UCSD-AML1 (cell line): ENCODE measurements around the gene COMT.
"Not testable (repeated sequence)": the region's sequence is repeated elsewhere in the genome, so short reads cannot be mapped to it uniquely, and the experiment has no call there.

Source experiments
- DNase-seq: peaks from one replicate; lab custom pipeline; 2025; ENCODE audit not compliant: unreplicated experiment; lab: John Stamatoyannopoulos, UW

The COMT gene

DNA sequence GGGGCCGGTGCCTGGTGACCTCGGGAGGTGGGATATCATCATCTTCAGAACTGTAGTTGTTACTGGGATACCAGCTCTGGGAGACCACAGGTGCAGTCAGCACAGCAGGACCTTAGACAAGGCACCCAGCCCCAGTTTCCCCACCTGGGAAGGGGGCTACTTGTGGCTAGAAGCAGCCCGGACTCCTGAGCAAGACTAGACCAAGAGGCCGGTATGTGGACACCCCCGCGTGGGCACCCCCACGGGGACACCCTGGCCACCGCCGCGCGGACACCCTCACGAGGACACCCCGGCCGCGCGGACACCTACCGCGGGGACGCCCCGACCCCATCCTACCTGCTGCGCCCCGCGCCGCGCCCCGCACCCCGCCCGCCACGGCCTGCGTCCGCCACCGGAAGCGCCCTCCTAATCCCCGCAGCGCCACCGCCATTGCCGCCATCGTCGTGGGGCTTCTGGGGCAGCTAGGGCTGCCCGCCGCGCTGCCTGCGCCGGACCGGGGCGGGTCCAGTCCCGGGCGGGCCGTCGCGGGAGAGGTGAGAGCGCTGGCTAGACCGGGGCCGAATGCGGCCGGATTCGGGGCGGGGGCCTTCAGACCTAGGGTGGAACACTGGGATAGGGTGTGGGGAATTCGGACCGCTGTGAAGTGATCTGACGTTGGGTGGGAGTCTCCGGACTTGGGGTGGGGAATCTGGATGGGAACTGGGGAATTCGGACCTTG lies at the start of gene COMT, which contains the start of gene TXNRD2:
Gene COMT (plus strand): TSS at position 408 of the 718 bp plus-strand sequence. CDS start 20,755 bp downstream, outside the sequence.
Gene TXNRD2 (minus strand): TSS at position 454 of the 718 bp plus-strand sequence. CDS start 15 bp downstream, at position 439.
- peak; percentile 77 for DNase-seq

DNA sequence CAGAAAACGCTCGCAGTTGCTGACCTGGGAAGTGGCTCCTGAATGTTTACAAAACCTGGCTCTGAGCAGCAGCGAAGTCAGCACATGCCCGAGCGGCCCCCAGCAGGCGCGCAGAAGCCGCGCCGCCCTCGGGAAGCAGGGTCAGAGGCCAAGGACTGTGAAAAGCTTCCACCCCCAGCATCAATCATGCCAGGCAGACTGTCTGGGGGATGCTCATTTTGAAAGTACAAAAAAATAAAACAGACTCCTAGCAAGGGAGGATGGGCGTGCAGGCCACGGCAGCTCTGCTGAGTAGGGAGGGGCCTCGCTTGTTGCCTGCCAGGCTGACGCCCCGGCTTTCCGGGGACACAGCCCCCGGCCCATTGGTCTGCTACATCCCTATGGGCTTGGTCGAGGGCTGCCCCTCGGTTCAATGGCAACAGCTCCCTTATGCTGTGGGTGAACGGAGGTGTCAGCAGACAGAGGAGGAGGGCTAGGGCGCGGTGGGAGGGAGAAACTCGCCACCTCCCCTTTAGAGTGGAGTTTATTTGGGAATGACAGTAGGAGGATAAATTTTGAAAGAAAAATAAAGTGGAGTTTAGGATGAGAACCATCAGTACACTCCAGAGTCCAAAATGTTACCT lies 49.2 kb upstream of the COMT start:
- DNase-seq: no peak

DNA sequence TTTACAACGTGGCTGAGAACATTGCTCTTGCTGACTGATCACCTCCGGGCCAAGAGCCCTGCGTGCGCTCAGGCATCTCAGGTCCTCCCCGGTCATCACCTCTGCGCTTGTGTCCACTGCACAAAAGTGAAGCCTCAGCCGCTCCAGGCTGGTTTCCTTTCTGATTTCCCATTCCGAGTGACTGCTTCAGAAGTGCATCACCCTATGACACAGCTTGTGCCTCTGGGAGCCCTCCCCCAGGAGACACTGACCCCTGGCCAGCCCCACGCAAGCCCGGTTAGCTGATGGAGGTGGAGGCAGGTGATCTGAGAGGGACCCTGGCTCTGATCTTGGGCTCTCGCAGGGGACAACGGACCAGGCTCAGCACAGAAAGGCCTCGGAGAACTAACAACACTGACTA lies 48.6 kb upstream of the COMT start:
- DNase-seq: no peak

DNA sequence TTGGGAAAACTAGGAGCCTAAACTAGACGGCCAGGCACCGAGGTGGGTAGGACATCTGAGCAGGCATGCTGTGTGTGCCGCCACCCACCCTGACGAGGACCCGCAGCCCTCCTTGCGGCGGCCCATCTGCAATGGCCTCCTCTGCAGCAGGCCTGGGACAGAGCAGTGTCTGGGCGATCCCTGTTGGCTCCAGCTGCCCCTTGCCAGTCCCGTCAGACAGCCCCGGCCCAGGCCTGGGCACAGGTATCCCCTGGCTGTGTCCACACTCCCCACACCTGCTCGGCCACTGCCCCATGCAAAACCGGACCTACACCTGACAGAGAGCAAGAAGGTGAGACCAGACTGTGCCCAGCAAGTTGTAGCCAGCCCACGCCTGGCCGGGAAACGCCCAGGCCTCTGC lies 48.2 kb upstream of the COMT start:
- DNase-seq: no peak

DNA sequence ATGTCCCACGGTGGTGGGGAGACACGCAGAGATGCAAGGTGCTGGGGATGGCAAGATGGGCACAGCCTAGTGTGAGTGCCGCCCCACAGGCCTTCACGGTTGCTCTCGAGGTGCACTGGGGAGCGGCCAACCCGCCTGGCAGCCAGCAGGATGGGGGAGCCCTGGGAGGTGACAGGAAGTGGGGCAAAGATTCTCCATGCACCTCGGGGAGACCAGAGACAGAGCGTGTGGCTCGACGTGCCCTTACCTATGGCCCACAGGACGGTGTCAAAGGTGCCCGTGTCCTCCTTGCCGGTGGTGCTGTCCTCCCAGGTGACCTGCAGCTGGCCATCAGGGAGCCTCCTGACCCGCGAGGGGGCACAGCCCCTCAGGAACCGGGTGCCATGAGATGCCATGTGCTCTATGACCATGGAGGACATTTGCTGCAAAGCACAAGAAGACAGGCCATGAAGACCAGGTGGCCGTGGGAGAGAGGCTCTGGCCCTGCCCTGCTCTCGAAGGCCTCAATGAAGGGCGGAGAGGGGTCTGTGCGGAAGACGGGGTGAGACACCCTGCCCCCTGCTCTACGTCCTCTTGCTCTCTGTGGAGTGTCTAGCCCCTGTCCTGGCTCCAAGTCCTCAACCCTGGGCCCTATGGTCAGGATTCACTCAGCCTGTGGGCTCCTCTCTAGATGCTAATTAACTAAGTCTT lies 46.3 kb upstream of the COMT start:
- no peak for DNase-seq

DNA sequence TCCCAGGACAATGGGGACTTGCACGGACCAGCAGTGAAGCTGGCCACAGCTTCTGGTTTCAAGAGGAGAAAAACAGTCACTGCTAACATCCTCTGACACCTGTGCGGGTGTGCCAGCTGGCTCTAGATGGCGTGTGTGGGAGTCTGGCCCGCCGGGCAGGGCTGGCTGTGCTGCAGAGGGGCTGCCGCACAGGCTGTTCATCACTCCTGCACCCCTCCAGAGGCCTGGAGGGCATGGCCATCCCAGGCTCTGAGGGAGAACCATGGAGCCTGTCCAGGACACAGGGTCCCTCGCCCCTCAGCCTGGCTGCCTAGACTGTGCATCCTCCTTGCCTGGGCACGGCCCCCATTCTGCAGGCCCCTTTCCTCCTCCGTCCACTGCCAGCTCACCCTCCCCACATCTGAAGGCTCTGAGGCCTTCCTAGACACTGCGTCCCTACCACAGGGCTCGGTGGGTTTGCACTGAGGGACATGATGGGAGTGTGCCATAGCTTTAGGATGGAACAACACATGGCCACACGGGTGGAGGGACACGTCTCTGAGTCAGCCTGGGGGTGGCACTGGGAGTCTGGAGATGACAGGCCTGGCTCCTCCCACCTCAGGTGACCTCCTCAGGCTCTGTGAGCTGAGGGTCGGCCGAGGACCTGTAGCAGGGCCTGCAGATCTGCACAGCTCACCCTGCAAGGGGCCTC lies 44.8 kb upstream of the COMT start:
- no peak for DNase-seq

DNA sequence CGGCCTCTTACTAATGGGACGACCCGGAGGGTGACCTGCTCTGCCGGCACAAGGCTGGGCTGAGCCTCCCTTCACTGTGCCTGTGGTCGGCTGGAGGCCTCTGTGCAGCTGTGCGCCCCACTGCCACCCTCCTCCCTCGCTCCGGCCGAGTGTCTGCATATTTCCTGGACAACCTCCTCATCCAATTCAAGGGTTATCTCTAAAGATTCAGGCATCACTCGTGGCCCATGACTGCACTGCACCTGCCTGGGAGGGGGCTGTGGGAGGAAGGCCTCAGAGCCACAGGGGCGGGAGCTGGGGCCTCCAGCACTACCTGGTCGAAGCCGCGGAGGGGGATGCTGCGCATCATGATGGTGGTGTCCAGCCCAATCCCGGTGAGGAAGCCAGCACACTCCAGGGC lies 43.8 kb upstream of the COMT start:
- DNase-seq: no peak

DNA sequence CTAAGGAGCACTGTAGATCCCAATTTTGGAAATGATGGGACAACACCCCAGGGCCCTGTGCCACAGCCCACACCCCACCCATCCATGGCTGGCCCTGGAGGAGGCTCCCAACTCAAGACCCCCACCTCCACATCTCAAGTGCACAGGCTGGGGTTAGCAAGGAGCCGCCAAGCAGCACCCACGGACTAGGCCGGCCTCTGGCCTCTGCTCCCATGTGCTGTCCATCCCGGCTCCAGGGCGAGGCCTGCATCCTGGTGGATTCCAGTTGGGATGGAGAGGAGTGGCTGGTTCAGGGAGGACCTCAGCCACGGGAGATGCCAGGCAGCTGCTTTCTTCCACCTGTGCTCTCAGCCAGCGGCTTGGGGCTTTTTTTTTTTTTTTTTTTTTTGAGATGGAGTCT lies 43.4 kb upstream of the COMT start:
- DNase-seq: no peak

DNA sequence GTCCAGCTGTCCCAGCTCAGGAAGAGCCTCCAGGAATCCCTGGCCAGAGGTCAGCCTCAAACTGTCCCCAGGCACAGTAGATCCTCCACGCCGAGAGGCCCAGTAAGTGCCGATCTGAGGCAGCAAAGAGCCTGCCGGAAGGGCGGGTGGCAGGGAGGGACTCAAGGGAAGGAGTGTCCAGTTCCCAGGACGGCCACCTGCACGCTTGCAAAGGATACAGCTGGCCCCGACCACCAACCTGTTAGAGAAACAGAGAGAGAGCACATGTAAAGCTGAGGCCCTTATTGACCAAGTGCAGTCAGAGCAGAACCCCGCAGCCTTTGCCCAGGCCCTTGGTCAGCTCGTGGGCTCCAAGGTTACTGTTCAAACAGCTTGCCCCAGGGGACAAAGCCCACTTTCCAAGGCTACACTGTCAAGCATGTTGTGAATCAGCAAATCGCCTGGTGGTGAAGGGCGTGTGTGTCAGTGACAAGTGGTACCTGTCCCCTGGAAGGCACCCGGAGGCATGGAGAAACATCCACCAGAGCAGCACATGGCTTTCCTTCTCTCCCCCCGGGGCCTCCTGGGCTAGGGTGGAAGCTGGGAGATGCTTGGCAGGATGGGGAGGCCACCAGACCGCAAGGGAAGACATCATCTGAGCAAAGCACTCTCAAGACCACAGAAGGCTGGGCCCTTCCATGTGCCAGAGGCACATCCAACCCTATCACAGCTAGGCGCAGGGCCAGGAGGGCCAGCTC lies 42.6 kb upstream of the COMT start:
- DNase-seq: no peak

DNA sequence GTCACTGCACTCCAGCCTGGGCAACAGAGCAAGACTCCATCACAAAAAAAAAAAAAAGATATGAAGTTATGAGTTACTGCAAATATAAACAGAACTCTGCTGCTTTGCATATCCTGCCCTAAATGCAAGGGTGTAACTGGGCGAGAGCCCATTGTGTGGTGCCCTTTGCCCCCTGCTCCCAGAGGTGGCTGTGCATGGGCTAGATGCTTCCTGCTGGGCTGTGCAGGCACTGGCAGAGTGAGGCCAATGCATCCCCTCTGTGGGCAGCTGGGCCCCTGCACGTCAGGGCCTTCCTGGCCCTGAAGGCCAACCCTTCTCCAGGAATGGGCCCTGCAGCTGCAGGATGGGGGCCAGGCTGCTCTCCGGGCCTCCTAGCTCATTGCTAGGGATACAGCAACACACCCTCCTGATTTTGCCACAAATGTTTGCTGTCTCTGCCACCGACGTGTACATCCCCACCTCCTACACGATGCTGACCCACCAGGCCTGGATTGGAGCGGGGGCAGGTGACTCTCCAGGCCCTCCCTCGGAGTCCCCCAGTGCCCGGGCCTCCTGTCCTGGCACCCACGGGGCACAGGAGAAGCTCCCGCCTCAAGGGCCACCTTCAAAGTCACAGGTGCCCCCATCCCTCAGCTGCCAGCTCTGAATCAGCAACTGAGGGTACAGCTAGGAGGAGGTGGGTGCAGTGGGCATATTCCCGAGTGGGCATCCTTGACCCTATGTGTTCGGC lies 40.7 kb upstream of the COMT start:
- DNase-seq: no peak

DNA sequence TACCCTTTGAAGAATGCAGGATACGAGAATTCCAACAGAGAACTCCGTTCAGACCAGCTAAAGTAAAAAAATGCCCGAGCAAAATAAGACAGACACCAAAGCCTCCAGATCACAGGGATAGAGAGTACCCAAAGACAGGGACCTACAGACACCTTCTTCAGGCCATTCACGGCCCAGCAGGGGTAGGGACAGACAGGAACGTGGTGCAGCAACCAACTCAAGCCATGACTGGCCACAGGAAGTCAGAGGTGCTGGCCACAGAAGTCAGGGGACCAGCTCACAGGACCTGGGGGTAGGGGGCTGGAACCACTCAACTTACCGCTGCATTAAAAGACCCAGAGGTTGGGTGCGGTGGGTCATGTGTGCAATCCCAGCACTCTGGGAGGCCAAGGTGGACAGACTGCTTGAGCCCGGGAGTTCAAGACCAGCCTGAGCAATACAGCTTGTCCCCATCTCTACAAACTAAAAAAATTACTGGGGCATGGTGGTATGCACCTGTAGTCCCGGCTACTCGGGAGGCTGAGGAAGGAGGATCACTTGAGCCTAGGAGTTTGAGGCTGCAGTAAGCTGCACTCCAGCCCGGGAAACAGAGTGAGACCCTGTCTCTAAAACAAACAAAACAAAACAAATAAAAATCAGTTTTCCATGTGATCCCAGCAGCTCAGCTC lies 39.9 kb upstream of the COMT start:
- no peak for DNase-seq

DNA sequence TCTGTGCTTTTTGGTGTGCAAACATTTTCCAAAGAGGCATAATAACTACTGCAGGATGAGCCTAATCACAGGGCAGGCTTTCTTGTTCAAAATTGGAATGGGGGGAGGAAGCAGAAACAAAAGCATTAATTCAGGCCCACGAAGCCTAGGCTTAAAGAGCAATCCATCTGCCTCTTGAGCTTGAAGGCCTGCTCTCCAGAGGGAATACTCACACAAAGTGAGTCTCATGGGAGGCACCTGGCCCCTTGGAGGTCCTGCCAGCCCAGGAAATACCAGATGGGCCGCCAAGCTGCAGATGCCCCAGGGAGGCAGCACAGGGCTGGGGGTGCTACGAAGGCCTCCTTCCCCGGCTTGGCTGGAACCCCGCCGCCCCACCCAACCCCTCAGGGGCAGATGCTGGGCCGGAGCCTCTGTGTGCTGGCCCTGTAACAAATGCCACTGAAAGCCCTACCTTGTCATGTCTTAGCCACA lies 39.3 kb upstream of the COMT start:
- no peak for DNase-seq

DNA sequence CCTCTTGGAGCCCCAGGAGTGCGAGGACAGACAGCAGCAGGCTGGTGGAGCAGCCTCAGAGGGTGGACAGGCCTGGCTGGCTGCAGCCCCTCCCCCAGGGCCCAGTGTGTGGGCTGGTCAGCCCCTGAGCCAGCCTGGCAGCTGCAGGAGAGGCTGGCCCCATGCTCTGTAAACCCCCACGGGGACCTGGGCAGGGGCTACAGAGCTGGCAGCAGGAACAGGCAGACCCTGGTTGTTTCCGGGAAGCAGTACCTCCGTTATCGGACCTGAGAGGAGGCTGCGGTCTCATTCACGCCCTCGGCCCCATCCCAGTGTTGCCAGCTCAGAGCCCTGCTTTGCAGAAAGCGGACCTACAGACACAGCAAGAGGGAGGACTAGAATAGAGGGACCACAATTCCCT lies 38.5 kb upstream of the COMT start:
- no peak for DNase-seq

DNA sequence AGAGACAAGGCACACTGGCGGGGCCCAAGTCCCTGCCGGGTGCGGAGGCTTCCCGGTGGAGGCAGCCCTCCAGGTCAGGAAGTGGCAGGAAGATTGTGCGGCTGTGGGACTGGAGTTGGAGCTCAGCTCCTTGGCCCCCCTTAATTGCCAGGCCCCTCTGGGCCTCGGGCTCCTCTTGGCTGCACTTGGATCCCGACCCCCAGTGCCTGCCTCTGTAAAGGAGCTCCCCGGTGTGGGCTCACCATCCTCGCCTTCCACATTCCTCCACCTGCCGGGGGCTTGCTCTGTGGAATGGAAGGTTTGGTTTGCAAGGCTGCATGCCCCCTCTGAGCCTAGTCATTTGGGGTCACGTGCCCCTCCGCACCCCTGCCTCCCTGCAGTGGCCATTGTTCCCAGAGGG lies 38.1 kb upstream of the COMT start:
- no peak for DNase-seq

DNA sequence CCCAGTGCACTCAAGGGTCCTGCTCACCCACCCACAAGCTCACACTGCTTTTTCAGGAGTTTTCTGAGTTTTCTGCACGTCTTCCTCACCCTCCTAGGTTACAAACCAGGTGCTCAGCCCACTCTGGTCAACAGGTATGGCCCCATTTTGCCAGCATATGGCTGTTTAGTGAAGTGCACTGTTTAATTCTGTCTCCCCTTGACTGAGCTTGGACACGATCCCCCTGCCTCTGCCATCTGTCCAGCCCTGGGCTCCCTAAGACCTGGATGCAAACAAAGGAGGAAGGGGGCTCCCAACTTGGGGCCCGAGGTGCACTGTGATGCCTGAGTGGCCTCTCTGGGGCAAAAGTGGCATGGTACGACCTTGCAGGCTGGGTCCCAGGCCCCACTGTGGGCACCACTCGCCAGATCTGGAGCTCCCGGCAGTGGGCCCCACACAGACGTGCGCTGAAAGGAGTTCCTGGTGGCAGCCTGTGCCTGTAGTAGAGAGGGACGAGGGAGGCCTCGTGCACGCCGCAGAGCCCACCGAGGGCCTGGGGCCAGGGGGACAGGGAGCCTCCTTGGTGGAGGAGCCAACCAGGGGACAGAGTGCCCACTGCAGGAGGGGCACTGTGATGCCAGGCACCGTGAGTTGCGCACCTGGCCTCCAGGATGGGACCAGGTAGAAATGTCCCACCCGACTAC lies 37.3 kb upstream of the COMT start:
- no peak for DNase-seq

DNA sequence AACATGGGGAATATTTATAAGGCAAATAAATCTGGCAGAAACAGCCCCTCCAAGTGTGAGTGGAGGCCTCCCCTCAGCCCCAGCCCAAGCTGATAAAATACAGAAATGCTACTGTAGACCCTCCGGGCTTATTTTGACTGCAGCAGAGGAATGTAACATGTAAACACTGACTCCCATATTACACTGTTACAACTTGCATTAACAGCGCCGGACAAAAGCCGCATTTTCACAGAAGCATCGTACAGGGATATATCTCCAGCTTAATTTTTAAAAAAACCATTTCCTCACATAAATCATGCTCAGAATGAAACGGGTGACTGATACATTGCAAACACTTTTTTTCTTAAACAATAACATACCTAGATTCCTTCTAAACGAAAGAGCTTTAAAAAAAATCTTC lies 36.6 kb upstream of the COMT start:
- no peak for DNase-seq

DNA sequence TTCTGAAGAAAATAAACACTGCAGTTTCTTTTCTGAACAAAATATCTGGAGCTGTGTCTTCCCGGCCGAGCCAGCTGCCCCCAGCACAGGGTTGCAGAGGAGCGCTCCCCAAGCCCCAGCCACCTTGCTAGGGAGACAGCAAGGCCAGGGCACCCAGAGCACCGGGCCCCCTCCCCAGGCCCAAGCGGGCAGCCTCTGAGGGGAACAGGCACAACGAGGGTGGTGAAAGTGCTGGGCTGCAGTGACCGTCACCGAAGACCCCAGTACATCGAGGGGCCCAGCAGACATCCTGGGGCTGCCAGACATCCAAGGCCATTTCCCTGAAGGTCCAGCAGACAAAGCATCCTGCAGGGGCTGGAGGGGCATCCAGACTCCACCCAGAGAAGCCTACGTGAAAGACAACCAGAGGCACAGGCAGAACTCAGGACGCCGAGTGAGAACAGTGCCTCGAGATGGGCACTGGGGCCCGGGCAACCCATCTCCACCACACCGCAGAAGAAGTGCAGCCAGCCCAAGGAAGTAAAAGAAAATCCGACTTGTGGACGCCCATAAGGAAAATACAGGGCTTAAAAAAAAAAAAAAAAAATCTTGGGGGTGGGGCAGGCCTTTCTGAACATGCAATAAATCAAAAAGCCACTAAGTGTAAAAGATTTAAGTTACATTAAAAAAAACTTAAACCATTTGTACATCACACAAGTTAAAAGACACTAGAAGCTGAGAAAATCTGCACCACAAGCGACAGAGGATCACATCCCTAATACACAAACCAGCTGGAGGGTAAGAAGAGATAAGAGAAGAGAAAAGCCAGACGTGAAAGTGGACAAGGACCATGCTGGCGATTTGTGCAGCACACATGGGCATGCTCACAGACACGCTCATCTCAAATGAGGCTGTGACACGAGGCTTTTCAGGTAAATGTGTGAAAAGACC lies 36.0 kb upstream of the COMT start:
- DNase-seq: no peak

DNA sequence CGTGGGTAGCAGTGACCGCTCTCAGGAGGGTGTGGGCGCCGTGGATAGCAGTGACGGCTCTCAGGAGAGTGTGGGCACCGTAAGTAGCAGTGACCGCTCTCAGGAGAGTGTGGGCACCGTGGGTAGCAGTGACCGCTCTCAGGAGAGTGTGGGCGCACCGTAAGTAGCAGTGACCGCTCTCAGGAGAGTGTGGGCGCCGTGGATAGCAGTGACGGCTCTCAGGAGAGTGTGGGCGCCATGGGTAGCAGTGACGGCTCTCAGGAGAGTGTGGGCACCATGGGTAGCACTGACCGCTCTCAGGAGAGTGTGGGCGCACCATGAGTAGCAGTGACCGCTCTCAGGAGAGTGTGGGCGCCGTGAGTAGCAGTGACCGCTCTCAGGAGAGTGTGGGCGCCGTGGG lies 34.7 kb upstream of the COMT start:
- not testable (repeated sequence) for DNase-seq
